ENCODE results near the gene DLST.

DNA sequence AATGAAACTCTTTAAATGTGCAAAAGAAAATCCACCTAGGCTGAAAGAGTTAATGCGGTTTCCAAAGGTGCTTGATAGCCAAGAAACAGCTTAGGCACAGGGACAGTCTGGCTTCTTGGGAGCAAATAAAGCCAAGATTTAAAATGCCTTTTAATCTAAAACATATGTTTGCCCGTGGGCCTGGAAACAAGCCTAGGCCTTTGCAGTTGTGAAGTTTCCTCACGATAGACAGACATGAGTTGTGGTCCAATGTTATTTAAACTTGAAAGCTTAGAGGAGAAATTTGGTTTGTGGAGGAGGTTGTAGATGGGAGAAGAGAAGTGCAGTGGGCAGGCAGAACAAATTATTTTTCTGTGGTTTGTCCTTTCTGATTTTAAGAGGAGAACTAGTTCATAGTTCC lies 35.5 kb upstream of the DLST start:
- TF ChIP-seq, protein P1, sequence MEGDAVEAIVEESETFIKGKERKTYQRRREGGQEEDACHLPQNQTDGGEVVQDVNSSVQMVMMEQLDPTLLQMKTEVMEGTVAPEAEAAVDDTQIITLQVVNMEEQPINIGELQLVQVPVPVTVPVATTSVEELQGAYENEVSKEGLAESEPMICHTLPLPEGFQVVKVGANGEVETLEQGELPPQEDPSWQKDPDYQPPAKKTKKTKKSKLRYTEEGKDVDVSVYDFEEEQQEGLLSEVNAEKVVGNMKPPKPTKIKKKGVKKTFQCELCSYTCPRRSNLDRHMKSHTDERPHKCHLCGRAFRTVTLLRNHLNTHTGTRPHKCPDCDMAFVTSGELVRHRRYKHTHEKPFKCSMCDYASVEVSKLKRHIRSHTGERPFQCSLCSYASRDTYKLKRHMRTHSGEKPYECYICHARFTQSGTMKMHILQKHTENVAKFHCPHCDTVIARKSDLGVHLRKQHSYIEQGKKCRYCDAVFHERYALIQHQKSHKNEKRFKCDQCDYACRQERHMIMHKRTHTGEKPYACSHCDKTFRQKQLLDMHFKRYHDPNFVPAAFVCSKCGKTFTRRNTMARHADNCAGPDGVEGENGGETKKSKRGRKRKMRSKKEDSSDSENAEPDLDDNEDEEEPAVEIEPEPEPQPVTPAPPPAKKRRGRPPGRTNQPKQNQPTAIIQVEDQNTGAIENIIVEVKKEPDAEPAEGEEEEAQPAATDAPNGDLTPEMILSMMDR (IDR thresholded peaks at IDR 0.05) = no peak
- TF ChIP-seq, protein P2, sequence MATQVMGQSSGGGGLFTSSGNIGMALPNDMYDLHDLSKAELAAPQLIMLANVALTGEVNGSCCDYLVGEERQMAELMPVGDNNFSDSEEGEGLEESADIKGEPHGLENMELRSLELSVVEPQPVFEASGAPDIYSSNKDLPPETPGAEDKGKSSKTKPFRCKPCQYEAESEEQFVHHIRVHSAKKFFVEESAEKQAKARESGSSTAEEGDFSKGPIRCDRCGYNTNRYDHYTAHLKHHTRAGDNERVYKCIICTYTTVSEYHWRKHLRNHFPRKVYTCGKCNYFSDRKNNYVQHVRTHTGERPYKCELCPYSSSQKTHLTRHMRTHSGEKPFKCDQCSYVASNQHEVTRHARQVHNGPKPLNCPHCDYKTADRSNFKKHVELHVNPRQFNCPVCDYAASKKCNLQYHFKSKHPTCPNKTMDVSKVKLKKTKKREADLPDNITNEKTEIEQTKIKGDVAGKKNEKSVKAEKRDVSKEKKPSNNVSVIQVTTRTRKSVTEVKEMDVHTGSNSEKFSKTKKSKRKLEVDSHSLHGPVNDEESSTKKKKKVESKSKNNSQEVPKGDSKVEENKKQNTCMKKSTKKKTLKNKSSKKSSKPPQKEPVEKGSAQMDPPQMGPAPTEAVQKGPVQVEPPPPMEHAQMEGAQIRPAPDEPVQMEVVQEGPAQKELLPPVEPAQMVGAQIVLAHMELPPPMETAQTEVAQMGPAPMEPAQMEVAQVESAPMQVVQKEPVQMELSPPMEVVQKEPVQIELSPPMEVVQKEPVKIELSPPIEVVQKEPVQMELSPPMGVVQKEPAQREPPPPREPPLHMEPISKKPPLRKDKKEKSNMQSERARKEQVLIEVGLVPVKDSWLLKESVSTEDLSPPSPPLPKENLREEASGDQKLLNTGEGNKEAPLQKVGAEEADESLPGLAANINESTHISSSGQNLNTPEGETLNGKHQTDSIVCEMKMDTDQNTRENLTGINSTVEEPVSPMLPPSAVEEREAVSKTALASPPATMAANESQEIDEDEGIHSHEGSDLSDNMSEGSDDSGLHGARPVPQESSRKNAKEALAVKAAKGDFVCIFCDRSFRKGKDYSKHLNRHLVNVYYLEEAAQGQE (IDR thresholded peaks at IDR 0.05) = no peak
